DMS53 treated with DMSO at 0.1 percent for 48 hours (cell line): ENCODE data around the gene C1orf159.
"Not testable (repeated sequence)": the region's sequence is repeated elsewhere in the genome, so short reads cannot be mapped to it uniquely, and the experiment has no call there.

Experiments used
- DNase-seq: peaks from one replicate; lab custom pipeline; 2025; ENCODE audit not compliant: unreplicated experiment; lab: John Stamatoyannopoulos, UW

Gene C1orf159

DNA sequence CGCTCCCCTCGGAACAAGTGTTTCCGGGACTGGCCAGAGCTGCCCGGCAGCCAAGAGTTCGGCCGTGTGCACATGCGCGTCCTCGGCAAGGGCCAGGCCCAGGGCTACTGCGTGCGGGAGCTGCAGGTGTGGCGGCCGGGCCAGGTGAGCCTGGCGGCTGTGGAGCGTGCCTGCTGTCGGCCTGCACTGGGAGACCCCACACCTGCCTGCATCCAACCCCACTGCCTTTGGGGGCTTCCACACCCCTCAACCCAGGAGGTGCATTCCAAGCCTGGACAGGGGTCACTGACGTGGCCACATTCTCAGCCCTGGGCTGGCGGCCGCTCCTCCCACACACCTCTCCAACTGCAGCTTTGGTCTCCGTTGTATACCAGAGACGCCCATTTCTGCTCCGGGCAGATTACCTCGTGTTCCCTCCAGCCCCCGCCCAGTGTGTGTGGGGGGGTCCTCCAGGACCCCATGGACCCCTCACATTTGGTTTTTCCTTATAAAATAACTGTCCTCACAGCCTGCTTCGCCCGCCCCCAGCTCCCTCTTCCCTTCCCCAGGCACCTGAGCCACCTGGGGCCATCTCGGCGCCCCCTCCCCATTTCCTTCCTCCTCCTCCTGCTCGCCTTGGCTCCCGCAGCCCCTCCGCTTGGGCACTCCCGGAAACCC is 47.9 kb downstream of the C1orf159 start:
- DNase-seq, result peak; percentile 85

GRCh38 chr1:1067284-1067859 is 48.5 kb downstream of the C1orf159 start:
- peak; percentile 25 for DNase-seq

DNA sequence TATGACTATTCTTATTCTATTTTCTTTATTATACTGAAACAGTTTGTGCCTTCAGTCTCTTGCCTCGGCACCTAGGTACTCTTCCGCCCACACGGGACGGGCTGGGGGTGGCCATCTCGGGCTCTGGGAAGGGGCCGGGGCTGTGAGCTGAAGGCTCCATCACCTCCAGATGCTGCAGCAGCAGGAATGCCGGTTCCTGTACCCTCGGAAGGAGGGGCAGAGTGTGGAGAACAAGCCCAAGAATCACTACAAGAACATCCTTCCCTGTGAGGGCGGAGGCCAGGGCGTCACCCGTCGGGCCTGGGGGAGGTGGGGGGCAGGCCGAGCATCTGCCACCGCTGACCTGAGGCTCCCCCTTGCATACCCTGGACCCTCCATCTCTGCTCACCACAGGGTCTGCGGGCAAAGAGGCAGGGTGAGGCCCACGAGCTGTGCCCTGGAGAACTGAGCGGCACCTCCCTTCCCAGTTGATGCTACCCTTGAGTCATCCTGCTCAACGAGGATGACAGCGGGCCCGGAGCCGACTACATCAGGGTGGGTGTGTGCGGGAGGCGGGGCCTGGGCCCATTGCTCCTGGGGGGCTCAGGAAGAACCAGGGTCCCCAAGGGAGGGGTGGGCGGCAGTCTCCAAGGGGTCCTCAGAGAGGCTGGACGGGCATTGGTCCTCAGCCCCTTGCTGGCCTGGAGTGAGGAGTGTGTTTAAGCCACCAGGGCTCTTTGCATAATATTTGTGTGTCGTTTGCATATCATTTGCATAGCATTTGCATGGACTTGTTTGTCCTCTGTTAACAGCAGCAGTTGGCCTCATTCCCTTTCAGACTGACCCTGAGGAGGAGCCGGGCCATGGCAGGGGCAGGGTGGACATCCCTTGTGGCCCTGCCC is 49.2 kb downstream of the C1orf159 start:
- DNase-seq, result no peak

GRCh38 chr1:1065940-1066304 is 50.0 kb downstream of the C1orf159 start:
- DNase-seq, result not testable (repeated sequence)

GRCh38 chr1:1065265-1065939 is 50.5 kb downstream of the C1orf159 start:
- DNase-seq, result no peak

GRCh38 chr1:1063945-1064831 is 51.7 kb downstream of the C1orf159 start:
- DNase-seq, result peak; percentile 66

- no peak for DNase-seq
Measured at GRCh38 chr1:1063261-1063944, 52.5 kb downstream of the C1orf159 start.

GRCh38 chr1:1062348-1063163 is 53.3 kb downstream of the C1orf159 start:
- DNase-seq, result no peak

- no peak for DNase-seq
Measured at GRCh38 chr1:1061682-1062345, 54.1 kb downstream of the C1orf159 start.

DNA sequence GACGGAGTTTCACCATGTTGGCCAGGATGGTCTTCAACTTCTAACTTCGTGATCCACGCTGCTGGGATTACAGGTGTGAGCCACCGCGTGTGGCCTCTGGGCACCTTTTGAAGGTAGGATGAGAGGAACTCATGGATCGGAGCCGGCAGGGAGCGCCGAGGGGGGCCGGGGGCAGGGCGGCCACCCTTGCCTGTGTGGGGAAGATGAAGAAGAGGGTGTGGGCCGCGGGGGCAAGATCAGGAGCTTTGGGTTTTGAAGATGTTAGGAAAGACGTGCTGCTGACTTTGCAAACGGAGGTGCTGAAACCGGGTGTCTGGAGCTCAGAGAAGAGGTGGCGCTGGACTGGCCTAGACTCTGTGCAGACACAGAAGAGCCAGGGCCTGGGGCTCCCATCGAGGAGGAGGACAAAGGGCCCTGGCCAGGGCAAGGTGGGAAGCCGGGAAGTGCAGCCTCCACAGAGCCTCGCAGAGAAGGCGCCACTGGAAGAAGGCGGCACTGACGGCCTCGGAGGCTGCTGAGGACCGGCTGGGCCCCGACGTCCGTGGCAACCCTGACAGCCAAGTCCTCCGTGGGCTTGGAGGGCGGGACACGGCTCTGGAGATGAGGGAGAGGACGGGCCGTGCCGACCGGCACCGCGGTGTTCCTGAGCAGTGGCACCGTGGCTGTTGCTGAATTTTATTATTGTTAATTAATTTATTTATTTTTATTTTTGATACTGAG is 55.4 kb downstream of the C1orf159 start:
- DNase-seq, result no peak

DNA sequence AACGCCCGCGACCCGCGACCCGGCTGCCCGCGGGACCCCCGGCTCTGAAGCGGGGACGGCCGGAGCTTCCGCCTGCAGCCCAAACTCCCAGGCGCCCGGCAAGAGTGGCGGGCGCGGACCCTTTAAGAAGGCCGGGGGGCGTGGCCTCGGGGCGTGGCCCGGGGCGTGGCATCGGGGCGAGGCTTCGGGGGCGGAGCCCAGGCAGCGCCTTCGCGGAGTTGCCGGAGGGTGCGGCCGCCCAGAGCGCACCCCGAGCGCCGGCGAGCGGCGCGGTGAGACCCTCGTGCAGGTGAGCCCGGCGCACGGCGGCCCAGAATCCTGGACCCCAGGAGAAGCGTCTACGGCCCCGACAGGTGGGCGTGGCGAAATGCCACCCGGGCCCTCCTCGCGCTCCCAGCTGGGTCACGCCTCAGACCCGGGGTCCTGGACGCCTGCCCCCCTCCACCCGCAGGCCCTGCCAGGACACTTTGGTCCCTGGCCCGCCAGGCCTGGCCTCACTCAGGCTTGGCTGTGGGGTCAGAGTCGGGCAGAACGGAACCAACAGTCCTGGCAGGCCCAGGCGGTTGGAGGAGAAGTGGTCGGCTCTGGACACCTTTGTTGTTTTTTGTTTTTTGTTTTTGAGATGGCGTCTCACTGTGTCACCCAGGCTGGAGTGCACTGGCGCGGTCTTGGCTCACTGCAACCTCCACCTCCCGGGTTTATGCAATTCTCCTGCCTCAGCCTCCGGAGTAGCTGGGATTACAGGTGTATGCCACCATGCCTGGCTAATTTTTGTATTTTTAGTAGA is 56.2 kb downstream of the C1orf159 start:
- peak; percentile 24 for DNase-seq

- DNase-seq, result peak; percentile 16
Measured at GRCh38 chr1:1058921-1059493, 56.9 kb downstream of the C1orf159 start.

GRCh38 chr1:1058088-1058905 is 57.6 kb downstream of the C1orf159 start:
- DNase-seq, result peak; percentile 19

DNA sequence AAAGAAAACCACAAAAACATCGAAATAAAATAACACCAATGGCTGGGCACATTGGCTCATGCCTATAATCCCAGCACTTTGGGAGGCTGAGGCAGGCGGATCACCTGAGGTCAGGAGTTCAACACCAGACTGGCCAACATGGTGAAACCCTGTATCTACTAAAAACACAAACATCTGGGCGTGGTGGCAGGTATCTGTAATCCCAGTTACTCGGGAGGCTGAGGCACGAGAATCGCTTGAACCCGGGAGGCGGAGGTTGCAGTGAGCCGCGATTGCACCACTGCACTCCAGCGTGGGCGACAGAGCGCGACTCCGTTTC is 58.2 kb downstream of the C1orf159 start:
- not testable (repeated sequence) for DNase-seq

- DNase-seq, result no peak
Measured at GRCh38 chr1:1055841-1056736, 59.8 kb downstream of the C1orf159 start.
